ENCODE results near the gene ATP2A1.
"Not testable (repeated sequence)": the region's sequence is repeated elsewhere in the genome, so short reads cannot be mapped to it uniquely, and the experiment has no call there.

Gene ATP2A1

DNA sequence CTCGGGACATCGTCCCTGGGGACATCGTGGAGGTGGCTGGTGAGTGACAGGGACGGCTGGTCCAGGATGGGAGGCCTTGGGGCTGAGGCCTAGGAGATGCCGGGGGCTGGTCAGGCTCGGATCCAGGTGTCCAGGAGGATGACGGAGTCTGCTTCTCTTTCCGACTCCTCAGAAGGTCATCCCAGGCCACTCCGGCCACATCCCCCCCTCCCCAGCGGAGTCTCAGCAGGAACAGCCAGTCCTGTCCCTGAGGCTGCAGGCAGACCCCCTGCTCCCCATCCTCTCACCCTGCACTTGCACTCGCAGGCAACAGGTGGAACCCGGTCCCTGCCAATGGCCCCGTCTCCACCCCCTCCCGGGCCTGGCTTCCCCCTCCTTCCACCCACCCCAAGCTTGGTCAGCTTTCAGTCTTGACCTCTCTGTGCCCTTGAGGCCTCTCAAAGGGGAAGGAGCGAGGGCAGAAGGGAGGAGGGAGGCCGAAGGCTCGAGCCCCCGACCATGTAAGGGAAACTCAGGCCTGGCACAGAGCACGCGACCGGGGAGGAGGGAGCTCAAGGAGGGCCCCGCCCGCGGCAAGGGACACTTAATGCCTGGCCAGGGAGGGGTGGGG is 4.4 kb downstream of the ATP2A1 start:
- no peak for DNase-seq (ENCODE audit: low read depth)

DNA sequence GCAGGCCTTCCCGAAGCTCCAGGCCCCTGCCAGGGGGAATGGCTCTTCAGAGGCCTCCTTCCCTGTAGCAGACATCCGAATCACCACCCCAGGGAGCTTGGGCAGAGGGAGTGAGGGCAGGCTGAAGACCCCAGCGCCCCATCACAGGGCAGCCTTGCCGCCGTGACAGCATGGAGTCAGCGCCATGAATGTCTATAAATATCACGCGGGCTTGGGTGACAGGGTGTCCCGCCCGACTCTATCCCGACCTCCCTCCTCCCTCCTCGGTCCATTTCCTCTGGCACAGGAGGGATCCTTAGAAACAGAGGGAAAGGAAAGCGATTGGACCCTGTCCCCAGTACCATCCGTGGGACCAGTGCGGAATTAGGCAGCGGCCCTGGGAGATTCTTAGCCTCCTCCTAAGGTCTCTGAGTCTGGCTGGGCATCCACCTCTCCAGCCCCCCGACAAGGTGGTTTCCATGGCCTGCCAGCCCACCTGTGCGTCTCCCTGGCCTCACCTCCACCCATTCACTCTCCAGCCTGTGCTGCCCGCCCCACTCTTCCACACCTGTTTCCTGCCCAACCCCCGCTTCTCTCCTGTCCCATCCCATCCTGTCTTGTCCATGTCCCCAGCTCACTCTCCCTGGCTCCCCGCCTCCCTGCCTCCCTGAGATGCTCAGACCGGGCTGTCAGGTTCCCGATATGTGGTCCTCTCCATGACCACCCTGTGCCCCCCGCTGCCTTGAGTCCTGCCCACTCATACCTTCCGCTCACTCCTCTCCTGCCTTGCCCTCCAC is 5.1 kb downstream of the ATP2A1 start:
- DNase-seq (ENCODE audit: low read depth): no peak

DNA sequence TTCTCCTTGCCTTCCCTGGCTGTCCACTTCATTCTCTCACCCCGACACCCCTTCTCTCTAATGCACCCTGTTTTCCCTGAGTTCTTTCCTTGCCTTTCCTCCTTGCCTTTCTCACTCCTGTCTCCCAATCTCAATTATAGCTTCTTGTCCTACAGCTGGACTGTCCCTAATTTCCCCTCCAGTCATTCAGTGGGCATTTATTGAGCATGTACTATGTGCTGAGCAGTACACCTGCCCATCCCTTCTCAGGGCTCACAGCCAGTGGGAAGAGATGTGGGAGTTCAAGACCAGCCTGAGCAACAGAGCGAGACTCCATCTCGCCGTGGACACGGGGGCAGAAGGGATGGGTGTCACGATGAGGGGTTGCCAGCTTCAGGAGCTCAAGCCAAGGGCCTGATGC is 5.8 kb downstream of the ATP2A1 start:
- no peak for DNase-seq (ENCODE audit: low read depth)

DNA sequence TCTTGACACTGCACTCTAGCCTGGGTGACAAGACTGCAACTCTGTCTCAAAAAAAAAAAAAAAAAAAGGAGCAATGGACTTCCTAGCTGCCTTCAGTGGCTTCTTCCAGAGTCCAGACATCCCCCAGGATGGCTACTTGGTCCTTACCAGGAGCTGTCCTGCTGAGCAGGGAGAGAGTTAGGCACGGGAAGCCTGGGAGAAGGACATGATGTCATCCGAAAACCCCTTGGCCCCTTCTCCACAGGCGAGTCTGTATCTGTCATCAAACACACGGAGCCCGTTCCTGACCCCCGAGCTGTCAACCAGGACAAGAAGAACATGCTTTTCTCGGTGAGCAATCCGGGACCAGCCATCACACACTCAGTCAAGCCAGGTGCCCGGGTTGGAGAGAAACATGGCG is 8.7 kb downstream of the ATP2A1 start:
- DNase-seq (ENCODE audit: low read depth): no peak

DNA sequence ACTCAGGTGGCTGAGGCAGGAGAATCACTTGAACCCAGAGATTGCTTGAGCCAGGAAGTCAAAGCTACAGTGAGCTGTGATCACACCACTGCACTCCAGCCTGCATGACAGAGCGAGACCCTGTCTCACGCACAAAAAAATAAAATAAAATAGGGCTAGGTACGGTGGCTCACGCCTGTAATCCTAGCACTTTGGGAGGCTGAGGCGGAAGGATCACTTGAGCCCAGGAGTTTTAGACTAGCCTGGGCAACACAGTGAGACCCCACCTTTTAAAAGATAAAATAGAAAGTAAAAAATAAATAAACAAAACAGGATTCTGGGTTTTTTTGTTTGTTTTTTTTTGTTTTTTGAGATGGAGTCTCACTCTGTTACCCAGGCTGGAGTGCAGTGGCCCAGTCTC is 12.1 kb downstream of the ATP2A1 start:
- not testable (repeated sequence) for DNase-seq (ENCODE audit: low read depth)

DNA sequence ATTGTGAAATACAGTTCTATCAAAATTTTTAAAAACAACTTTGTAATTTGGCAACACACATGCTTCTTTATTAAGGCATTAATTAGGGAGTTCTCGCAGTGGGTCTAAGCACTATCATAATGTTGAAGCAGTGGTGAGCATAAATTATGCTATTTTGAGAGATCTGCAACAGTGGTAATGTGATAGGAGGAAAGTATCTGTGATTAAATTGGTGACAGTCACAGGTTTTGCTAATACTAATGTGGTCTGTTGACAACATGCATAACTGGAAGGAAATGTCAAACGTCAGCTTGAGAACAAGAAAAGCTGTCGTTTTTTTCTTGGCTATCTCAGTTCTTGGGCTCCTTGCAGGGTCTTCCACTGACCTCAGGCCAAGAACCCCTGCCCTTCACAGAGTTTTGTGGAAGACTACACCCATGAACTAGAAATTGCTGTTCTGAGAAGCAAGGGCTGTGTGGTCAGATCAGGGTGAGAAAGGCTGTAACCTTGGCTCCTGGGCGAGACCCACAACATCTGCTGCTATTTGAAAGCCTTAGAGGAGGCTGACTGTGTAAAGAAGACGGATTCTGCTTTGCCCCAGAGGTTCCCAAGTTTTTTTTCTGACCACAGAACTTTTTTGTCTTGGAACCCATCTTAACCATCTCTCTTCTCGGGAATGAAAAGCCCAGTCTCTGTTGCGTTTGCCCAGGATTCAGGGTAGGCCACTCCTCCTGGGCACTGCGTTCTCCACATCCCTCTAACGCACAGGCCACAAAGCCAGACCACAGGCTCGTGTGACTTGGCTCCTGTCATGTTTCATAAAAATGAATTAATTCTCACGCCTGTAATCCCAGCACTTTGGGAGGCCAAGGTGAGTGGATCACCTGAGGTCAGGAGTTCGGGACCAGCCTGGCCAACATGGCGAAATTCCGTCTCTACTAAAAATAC is 13.9 kb downstream of the ATP2A1 start:
- DNase-seq (ENCODE audit: low read depth): no peak

DNA sequence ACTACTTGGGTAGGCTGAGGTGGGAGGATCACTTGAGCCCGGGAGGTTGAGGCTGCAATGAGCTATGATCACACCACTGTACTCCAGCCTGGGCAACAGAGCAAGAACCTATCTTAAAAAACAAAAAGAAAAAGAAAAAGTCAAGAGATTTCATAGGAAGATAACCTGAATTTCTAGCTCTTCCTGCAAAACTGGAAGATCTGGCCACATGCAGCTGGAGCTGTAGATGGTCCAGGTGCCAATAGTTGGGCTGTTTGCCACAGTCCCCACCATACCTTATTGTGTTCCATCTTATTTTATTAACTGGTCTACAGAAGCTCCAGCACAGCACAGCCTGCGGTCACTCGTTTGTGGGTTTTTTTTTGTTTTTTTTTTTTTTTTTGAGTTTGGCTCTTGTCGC is 15.0 kb downstream of the ATP2A1 start:
- no peak for DNase-seq (ENCODE audit: low read depth)

DNA sequence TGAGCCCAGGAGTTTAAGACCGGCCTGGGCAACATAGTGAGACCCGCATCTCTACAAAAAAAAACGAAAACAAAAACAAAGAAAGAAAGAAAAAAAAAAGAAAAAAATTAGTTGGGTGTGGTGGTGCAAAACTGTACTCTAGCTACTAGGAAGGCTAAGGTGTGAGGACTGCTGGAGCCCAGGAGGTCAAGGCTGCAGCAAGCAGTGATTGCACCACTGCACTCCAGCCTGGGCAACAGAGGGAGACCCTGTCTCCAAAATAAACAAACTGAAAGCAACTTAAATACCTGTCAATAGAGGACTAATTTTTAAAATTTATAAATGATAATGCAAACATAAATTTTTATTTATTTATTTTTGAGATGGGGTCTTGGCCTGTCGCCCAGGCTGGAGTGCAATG is 17.3 kb downstream of the ATP2A1 start:
- DNase-seq (ENCODE audit: low read depth): no peak

DNA sequence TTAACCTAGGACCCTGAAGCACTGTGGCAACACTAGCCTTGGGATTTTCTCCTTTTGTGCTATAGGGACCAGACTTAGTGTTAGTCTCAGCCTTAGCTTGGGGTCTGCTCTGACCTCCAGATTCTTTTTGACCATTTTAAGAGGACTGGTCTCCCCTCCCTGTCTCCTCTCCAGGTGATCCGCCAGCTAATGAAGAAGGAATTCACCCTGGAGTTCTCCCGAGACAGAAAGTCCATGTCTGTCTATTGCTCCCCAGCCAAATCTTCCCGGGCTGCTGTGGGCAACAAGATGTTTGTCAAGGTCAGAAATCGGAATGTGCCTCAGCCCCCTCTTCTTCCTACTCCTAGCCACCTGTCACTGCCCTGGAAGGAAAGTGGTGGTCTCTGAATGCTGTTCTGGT is 19.5 kb downstream of the ATP2A1 start:
- DNase-seq (ENCODE audit: low read depth): no peak

DNA sequence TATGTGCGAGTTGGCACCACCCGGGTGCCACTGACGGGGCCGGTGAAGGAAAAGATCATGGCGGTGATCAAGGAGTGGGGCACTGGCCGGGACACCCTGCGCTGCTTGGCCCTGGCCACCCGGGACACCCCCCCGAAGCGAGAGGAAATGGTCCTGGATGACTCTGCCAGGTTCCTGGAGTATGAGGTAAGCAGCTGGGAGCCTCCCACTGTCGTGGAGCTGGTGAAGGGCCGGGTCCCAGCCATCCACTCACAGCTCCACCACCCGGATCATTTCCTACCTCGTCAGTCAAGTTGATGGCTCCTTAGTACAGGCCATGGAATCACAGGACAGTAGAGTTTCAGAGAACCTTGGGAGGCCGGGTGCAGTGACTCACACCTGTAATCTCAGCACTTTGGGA is 20.0 kb downstream of the ATP2A1 start:
- DNase-seq (ENCODE audit: low read depth): no peak

DNA sequence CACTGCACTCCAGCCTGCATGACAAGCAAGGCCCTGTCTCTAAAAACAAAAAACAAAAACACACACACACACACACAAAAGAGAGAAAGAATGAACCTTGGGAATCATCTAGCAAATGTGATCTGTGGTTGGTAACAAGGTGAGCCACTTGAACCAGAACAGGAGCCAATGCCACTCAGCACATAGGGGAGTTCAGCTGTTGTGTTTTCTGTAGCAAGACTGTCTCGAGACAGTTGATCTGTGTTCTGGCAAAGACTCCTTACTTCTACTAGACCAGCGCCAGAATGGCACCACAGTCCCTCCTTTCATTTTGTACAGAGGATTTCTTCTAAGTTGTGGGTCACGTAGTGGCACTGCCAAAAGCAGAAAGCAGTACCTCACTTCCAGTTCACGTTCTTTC is 20.7 kb downstream of the ATP2A1 start:
- no peak for DNase-seq (ENCODE audit: low read depth)

DNA sequence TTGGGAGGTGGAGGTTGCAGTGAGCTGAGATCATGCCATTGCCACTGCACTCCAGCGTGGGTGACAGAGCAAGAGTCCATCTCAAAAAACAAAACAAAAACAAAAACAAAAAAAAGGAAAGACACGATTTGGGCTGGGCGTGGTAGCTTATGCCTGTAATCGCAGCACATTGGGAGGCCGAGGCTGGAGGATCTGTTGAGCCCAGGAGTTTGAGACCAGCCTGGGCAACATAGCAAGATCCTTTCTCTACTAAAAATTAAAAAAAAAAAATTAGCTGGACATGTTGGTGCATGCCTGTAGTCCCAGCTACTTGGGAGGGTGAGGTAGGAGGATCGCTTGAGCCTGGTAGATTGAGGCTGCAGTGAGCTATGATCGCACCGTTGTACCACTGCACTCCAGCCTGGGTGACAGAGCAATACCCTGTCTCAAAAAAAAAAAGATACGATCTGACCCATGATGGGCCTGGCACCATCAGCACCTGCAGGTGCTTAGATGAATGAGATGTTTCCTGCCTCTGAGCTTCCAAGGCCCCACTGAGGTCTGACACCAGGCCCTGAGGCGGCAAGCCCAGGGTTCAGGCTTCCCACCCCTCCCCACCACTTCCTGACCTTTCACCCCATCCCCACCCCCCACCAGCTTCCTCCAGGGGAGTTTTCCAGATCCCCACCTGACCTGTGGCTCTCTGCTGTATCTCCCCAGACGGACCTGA is 21.7 kb downstream of the ATP2A1 start:
- no peak for DNase-seq (ENCODE audit: low read depth)

DNA sequence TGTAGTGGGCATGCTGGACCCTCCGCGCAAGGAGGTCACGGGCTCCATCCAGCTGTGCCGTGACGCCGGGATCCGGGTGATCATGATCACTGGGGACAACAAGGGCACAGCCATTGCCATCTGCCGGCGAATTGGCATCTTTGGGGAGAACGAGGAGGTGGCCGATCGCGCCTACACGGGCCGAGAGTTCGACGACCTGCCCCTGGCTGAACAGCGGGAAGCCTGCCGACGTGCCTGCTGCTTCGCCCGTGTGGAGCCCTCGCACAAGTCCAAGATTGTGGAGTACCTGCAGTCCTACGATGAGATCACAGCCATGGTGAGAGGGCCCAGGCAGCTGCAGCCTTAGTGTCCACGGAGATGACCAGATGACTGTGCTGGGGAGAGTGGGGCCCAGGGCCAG is 22.3 kb downstream of the ATP2A1 start:
- no peak for DNase-seq (ENCODE audit: low read depth)

DNA sequence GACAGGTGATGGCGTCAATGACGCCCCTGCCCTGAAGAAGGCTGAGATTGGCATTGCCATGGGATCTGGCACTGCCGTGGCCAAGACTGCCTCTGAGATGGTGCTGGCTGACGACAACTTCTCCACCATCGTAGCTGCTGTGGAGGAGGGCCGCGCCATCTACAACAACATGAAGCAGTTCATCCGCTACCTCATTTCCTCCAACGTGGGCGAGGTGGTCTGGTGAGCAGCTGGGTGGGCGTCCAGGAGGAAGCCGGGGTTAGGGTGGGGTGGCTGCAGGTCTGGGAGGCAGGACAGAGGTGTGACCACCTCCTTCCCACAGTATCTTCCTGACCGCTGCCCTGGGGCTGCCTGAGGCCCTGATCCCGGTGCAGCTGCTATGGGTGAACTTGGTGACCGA is 23.6 kb downstream of the ATP2A1 start:
- no peak for DNase-seq (ENCODE audit: low read depth)

DNA sequence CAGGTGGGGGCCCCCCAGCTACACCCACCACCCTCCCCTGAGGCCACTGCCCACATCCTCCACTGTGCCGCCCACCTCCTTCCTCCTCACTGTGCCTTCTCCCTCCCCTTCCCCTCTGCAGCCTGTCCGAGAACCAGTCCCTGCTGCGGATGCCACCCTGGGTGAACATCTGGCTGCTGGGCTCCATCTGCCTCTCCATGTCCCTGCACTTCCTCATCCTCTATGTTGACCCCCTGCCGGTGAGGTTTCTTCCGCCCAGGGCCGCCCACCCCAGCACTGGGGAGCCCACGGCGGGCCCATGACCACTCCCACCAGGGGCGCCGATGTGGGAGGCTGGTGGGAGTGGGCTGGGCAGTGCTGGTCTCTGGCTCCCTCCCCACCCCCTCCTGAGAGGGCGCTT is 24.6 kb downstream of the ATP2A1 start:
- no peak for DNase-seq (ENCODE audit: low read depth)

DNA sequence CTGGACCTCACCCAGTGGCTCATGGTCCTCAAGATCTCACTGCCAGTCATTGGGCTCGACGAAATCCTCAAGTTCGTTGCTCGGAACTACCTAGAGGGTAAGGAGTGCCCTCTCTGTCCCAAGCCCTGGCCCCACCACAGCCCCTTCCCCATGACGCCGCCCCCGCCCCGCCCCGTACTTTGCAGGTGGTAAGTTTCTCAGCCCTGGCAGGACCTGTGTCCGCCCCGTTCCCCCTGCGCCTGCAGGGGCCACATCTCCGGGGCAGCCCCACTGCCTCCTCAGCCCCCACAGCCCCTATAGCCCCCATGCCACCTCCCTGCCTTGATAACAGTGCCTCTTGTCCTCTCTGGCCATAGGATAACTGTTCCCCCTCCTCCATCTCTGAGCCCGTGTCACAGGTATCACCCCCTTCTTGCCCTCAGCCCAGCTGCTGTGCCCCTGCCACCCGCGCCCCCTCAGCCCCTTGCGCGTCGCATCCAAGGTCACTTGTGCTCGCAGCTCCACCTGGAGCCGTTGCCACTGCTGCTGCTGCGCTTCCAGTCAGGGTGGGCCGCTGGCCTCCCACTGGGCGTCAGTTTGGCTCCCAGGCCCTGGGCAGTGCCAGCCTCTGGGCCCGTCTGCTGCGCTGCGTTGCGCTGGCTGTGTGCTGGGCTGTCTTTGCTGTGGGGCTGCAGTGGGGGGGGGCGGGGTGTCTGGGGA is 25.2 kb downstream of the ATP2A1 start:
- no peak for DNase-seq (ENCODE audit: low read depth)

DNA sequence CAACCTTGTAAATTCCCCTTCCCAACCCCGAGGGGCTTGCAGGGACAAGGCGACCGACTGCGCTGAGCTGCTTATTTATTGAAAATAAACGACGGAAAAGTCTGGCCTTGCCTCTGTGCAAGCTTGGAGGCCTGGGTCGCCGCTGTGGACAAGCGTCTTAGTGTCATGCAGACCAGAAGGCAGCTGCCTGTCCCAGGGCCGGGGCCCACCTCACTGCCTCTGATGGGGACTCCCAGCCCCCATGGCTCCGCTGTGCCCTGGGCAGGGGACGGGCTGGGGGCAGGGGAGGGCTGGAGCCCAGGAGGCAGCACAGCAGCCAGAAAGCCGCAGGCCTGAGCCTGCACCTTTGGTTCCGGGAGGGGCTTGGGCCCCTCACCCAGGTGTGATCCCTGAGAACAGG is 26.1 kb downstream of the ATP2A1 start:
- DNase-seq (ENCODE audit: low read depth): no peak

DNA sequence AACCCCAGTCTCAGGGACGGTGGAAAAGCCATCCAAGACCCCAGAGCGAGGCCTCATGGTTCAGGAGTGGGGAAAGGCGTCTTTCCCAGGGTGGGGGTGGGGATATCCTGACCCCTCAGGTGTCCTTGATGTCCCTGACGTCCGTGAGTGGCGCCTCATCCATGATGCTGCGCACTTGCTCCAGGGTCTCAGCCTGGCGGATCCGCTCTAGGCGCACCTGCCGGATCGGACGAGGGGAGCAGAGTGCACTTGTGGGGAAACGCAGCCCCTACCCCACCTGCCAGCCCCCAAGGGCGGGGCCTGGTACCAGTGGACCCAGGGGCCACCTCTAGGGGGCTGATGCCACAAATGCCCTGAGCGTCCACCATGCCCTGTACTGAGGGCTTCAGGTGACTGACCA is 26.5 kb downstream of the ATP2A1 start:
- no peak for DNase-seq (ENCODE audit: low read depth)

DNA sequence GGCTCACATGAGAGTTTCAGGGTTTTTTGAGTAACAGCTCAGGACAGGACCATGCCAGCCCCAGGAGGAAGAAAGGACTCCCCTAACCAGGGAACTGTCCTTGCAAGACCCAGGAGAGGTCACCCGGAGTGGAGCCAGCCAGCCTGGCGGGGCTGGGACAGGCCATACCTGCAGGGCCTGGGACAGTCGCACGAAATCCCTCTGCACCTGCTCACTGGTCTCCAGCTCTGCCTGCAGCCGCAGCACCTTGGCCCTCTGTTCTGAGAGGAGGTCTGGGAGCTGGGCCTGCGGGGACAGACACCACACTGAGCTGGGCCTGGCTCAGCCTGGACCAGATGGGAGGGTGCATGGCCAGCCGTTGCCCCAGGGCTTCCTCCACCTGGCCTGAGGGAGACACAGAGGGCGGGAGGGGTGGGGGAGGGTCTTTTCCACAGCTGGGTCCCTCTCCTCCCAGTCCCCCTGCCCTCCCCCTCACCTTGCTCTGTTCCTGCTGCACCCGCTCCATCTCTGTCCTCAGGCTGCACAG is 27.0 kb downstream of the ATP2A1 start:
- DNase-seq (ENCODE audit: low read depth): no peak

DNA sequence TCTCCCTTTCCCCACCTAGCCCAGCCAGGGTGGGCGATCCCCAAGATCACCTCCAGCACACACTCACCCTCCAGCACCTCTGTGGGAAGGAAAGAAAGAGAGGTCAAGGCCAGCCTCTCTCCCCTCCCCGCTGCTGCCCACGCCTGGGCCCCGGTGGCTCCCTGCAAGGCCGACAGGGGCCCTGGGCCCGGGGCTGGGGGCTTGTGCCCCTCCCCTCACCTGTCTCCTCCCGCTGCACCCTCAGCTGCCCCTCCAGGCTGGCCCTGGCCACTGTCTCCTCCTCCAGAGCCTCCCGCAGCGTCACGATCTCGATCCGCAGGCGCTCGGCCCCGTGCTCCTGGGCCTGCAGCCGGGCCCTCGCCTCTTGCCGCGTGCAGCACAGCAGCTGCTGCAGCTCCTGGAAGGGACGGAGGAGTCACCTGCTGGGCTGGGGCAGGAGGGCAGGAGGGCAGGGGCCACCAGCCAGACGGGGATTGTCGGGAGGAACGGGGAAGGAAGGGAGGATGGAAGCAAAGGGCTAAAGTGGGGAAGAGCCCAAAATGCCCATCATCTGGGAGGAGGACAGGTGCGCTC is 27.6 kb downstream of the ATP2A1 start:
- no peak for DNase-seq (ENCODE audit: low read depth)

Data from stimulated activated CD4-positive, alpha-beta T cell treated with anti-CD3 and anti-CD28 coated beads, Interleukin-2, amount 100 ng/mL, for 4 hours (primary cell).